Subcutaneous adipose tissue (tissue), 4 donors: ENCODE data around the gene TTLL6. TPM values are rescaled to one million over a fixed set of nuclear protein-coding genes. Genes with fewer than 3 reads are reported as not detected.

Experiments used
- total RNA-seq, 4 donors: library from RNA; depleted of rRNA; stranded (reverse); fragments of >200 nt; gene quantifications; one replicate each; pipeline ENCODE4 v1.1.0, GENCODE V29; 2016
- TF ChIP-seq, protein P1 (sequence below): fragments of 450-650 bp; IDR thresholded peaks from one replicate; pipeline ENCODE4 v1.5.1; 2016; ENCODE audit warnings: low read depth, mild to moderate bottlenecking, control low read depth, antibody characterized with exemption, moderate library complexity

The TTLL6 gene
- total RNA-seq, 4 donors from 2014 or later, result 0.66 to 0.75 TPM; not detected in 2

DNA sequence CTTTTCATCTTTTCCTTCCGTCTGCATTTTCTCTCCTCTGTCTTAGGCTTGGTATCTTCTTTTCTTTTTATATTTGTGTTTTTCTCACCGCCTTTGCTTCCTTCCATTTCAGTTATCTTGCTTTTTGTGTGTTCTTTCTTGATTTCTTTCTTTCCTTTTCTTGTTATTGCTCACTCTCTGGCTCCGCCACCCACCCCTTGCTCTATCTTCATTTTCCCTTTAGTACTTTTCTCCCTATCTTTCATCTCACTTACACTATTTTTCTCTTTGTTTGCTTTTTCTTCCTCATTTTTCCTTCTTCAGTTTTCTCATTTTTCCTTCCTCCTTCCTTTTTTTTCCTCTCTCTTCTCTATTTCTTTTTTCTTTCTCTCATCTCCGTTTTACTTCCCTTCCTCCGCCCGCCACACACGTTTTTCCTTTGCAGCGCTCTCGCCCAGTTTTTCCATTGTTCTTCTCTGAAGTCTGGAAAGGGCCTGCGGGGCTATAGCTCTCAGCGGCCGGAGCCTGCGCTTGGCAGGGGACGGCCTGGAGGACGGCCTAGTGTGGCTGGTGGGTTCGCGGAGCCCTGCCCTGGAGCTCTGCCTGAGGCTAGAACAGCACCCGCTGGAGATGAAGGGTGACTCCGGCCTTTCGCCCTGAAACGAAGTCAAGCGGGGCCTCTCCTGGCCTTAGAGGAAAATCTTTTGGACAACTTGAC is 83.2 kb downstream of the TTLL6 start:
- TF ChIP-seq, protein P1, sequence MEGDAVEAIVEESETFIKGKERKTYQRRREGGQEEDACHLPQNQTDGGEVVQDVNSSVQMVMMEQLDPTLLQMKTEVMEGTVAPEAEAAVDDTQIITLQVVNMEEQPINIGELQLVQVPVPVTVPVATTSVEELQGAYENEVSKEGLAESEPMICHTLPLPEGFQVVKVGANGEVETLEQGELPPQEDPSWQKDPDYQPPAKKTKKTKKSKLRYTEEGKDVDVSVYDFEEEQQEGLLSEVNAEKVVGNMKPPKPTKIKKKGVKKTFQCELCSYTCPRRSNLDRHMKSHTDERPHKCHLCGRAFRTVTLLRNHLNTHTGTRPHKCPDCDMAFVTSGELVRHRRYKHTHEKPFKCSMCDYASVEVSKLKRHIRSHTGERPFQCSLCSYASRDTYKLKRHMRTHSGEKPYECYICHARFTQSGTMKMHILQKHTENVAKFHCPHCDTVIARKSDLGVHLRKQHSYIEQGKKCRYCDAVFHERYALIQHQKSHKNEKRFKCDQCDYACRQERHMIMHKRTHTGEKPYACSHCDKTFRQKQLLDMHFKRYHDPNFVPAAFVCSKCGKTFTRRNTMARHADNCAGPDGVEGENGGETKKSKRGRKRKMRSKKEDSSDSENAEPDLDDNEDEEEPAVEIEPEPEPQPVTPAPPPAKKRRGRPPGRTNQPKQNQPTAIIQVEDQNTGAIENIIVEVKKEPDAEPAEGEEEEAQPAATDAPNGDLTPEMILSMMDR, result no peak

DNA sequence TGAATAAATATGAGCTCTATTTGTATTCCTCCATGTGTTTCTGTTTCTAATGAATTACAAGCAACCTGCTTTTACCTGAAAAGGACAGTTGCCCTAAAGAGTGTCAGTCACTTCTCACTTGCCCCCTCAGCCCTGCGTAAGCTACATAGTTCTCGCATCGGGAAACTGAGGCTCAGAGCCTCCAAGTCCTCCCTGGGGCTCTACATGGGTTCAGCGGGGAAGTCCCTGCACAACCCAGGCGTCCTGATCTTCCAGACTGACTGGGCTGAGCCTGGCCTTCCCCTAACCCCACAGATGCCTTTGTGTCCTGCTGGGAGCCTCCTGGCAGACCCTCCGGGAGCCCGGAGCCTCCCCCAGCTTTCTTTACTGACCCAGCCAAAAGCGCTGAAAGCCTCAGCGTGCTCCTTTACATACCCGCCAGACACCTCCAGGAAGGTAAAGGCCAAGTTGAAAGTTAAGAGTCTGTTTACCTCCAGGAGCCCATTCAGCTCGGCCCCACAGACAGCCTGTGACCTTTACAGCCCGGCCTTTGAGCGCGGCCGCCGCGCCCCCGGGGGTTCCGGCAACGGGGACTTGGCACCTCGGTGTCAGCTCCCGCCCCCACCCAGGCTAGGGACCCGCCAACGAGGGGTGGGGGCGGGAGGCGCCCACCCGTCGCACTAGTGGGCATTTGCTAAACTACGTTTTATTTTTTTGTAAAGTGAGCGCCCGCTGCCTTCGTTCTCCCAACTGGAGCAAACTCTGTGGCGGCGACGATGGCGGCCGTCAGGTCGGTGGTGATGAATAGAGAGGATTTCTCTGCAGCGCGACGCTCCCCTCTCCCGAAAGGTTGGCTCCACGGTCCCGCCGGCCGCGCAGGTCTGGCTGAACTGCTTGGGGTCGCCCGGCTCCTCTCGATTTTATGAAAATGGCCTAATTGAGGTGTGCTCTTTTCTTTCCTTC is 84.1 kb downstream of the TTLL6 start:
- TF ChIP-seq, protein P1, result no peak

DNA sequence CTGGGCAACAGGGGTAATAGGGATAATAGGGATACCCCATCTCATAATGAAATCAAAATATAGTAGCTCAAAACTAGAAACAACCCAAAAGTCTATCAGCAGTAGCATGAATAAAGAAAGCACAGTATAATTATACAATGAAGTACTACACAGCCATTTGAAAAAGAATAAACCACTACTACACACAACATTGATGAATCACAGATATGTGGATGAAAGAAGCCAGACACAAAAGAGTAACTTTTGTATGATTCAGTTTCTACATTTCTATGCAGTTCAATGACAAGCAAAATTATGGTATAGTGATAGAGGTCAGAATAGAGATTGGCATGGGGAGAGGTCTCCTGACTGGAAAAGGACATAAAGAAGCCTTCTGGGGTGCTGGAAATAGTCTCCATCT is 85.7 kb downstream of the TTLL6 start:
- TF ChIP-seq, protein P1, result no peak

DNA sequence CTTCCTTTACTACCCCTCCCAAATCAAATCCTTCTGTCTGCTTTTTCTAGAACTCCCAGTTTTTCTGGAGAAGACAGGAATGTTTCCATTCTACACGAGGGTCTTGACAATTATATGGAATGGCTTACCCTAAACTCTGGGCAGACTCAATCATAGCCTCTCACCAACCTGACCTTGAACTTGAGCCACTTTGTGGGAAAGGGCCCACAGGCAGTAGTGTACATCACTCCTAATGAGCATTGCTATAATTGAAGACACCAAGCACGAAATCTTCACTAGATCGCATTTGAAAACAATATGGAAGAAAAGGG is 86.8 kb downstream of the TTLL6 start:
- TF ChIP-seq, protein P1, result no peak

DNA sequence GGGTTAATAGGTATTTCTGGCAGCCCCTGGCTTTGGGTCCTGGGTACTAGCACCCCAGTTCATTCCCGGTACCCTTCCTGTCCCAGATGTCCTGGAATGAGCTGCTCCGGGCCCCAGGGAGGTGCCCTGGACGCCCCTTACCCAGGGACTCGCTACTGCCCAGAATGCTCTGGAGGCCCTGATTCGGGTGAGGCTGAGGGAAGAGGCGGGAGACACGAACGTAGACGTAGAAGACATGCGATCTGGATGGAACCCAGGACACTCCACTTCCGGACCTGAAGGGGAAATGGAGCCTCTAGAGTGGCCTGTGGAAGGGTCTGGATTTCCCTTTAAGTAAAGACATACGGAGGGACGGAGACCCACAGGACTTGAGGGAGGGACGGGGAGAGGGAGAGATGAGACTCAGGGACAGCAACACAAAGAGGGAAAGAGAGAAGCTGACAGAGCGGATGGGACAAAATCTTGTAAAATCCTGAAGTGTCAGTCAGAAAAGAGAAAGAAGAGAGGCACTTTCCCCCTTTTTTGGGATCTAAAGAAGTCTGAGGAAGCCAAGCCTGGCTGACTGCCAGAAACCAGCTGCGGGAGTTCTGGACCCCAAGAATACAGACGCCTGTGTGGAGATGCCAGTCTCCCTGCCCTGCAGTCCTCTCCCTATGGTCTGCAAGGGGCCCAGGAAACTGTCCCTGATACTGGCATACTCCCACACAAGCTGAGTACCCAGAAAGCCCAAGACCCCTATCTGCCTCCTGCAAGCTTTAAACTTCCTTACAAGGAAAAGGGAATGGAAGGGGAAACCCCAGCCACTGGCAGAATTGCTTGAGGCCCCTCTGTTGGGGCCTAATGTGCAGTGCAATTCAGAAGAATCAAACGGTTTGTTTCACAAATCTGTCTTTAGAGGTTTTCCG is 87.4 kb downstream of the TTLL6 start:
- TF ChIP-seq, protein P1, result no peak

DNA sequence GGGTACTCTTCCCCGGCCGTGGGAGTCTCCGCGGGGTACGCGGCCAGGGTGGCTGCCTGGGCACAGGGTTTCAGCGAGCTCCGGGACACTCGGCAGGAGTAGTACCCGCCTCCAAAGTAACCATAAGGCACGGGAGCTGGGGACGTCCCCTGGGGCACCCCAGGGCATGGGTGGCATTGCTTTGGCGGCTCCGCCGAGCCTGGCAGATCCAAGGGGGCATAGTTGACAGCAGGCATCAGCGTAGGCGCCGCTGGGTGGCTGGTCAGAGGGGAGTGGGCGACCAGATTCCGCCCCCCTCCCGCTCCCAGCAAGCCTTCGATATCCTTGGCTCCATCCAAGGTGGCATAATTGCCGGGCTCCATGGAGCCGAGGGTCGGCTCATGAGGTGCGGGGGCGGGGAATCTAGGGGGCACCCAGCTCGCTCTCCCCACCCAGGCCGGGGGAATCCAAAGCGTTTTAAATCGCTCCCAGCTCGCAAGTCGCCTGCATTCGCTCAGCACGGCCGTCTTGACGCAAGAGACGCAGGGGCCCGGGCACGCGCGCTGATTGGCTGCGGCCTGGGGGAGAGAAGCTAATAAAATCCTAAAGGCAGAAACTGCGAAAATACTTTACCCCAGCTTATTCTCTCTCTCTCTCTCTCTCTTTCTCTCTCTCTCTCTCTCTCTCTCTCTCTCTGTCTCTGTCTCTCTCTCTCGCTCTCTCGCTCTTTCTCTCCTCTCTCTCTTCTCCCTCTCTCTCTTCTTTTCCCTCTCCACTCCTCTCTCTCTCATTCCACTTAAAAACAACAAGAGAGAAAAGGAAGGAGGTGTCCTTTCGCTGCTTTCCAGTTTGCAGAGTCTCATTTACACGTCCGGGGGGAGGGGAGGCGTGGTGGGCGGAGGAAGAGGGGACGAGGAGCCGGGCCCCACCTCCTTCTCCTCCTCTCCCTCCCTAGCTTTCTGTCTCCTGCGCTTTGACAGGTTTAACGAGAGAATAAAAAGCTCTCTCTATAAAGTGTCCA is 88.5 kb downstream of the TTLL6 start, which contains the start of gene HOXB13:
Gene HOXB13 (minus strand): TSS at position 519 of the 1,000 bp plus-strand sequence. CDS start 157 bp downstream, at position 362.
- TF ChIP-seq, protein P1, result no peak
